Right lobe of liver (tissue), 6 donors: ENCODE measurements around the gene OR10V1. TPM values are rescaled to one million over a fixed set of nuclear protein-coding genes. Genes with fewer than 3 reads are reported as not detected.
"Not testable (repeated sequence)": the region's sequence is repeated elsewhere in the genome, so short reads cannot be mapped to it uniquely, and the experiment has no call there.

Experiments
- ATAC-seq, 4 donors: fragments of 200-7000 bp; cut with Tn5 transposase; one replicate each; pipeline ENCODE4 v1.9.1; 2020; ENCODE audit warnings: mild to moderate bottlenecking in 4 of 4, moderate library complexity in 4 of 4
- DNase-seq, 3 donors: peaks; one replicate each; pipeline ENCODE4 v3.0.0-alpha.2; 2020
- H3K27ac ChIP-seq, 3 donors: fragments of 200-600 bp; one replicate each; pipeline ENCODE4 v1.8.0; 2022
- H3K27me3 ChIP-seq, 2 donors: fragments of 200-600 bp; one replicate each; pipeline ENCODE4 v1.8.0; 2022
- H3K36me3 ChIP-seq, 4 donors: fragments of 200-600 bp; sonication (generic) in 1 of 4; one replicate each; pipeline versions ENCODE4 v1.5.1 to v1.8.0; 2017 to 2022; ENCODE audit warnings: control low read depth in 1 of 4
- H3K4me1 ChIP-seq, 4 donors: fragments of 200-600 bp; sonication (generic) in 1 of 4; one replicate each; pipeline versions ENCODE4 v1.5.1 to v1.8.0; 2017 to 2022; ENCODE audit warnings: control low read depth in 1 of 4
- H3K4me3 ChIP-seq, 3 donors: fragments of 200-600 bp; one replicate each; pipeline ENCODE4 v1.8.0; 2022
- H3K9me3 ChIP-seq, 4 donors: fragments of 200-600 bp; sonication (generic) in 1 of 4; one replicate each; pipeline versions ENCODE4 v1.5.1 to v1.8.0; 2017 to 2022; ENCODE audit warnings: control low read depth in 1 of 4
- CTCF ChIP-seq, 4 donors: fragments of 200-600 bp in 3 of 4; fragments of 450-650 bp in 1 of 4; IDR thresholded peaks; one replicate each; pipeline versions ENCODE4 v1.5.1 to v1.8.0; 2016 to 2022; ENCODE audit warnings: antibody characterized with exemption in 4 of 4, mild to moderate bottlenecking in 2 of 4
- POLR2A ChIP-seq: fragments of 450-650 bp; IDR thresholded peaks from one replicate; pipeline ENCODE4 v1.6.1; 2017; ENCODE audit warnings: antibody characterized with exemption, mild to moderate bottlenecking
- WGBS: methylation state at CpG from one replicate; pipeline ENCODE4 v1.1.6; 2018; ENCODE audit warnings: low coverage, low lambda C conversion rate; ENCODE audit not compliant: insufficient coverage; ENCODE audit errors: missing lambda C conversion rate; 5-methylcytosine and 5-hydroxymethylcytosine counted together
- intact Hi-C, 2 donors: fragments of 100-400 bp; cut with DNase I; formaldehyde crosslinking; loops; one replicate each; pipeline versions ENCODE4 v1.11.2 to v1.14.1; 2022
- total RNA-seq, 6 experiments: library from RNA; depleted of rRNA in 2 of 6; stranded (reverse); fragments of >200 nt in 2 of 6; fragmentation: NEBNext Ultra II Directional in 3 of 6; extraction: Animal tissue kit (Norgen Biotek cat#: 25700) in 3 of 6; gene quantifications; one replicate each; pipeline versions ENCODE4 v1.1.0 to v1.2.4, GENCODE V29; 2016 to 2023
- donor health status: DM: no; HTN: yes; CAD: no.
- donor health status: DM: no; HTN: no; CAD: no.
- donor health status: DM: no; HTN: no; CAD: no.
- donor health status: DM: no; HTN: yes; CAD: no.
- donor health status: DM: no; HTN: yes; CAD: no.

OR10V1 gene
- total RNA-seq, 6 experiments from 2014 or later = not detected

- no peaks in the 10 kb centered on the region for H3K36me3 ChIP-seq
- 48% methylated on average over 3 of the region's 3 CpGs for WGBS
- ATAC-seq = no peak
- no peaks in the 10 kb centered on the region for H3K9me3 ChIP-seq
- no peaks in the 10 kb centered on the region for H3K27me3 ChIP-seq
- no peak overlapping the region for H3K4me3 ChIP-seq
- H3K27ac ChIP-seq = no peak overlapping the region
- intact Hi-C loops = no loop called here
- no peak for DNase-seq
- no peaks in the 10 kb centered on the region for H3K4me1 ChIP-seq
- TF ChIP-seq POLR2A = no peak
- no peak for TF ChIP-seq CTCF (IDR thresholded peaks at IDR 0.05)
Observed at GRCh38 chr11:59710136-59710847, 3.4 kb downstream of the OR10V1 start.

GRCh38 chr11:59708537-59708936 is 5.1 kb downstream of the OR10V1 start:
- 33% methylated on average over 1 of the region's 1 CpG for WGBS
- no peaks in the 10 kb centered on the region for H3K27me3 ChIP-seq
- H3K36me3 ChIP-seq = no peaks in the 10 kb centered on the region
- intact Hi-C loops = no loop called here
- no peak for TF ChIP-seq CTCF (IDR thresholded peaks at IDR 0.05)
- TF ChIP-seq POLR2A = no peak
- H3K27ac ChIP-seq = no peak overlapping the region
- H3K4me1 ChIP-seq = no peaks in the 10 kb centered on the region
- ATAC-seq (no peak), DNase-seq (no peak)
- H3K9me3 ChIP-seq = no peaks in the 10 kb centered on the region
- no peak overlapping the region for H3K4me3 ChIP-seq

DNA sequence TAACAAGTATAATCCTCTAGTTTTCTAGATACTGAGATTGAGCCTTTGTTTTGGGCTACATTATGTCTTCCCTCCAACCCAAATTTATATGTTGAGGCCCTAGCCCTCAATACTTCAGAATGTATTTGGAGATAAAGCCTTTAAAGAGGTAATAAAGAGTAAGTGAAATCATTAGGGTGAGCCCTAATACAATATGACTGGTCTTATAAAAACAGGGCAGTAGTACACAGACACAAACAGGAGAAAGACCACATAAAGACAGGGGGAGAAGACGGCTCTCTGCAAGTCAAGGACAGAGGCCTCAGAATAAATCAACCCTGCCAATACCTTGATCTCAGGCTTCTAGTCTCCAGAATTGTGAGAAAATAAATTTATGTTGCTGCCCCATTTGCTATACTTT is 6.3 kb downstream of the OR10V1 start:
- ATAC-seq = no peak
- no peak overlapping the region for H3K4me3 ChIP-seq
- no peak overlapping the region for H3K27ac ChIP-seq
- no peaks in the 10 kb centered on the region for H3K4me1 ChIP-seq
- H3K27me3 ChIP-seq = no peaks in the 10 kb centered on the region
- intact Hi-C loops = no loop called here
- H3K9me3 ChIP-seq = no peaks in the 10 kb centered on the region
- no peak for TF ChIP-seq POLR2A
- no peak for DNase-seq
- 36% methylated on average over 1 of the region's 1 CpG for WGBS
- no peaks in the 10 kb centered on the region for H3K36me3 ChIP-seq

DNA sequence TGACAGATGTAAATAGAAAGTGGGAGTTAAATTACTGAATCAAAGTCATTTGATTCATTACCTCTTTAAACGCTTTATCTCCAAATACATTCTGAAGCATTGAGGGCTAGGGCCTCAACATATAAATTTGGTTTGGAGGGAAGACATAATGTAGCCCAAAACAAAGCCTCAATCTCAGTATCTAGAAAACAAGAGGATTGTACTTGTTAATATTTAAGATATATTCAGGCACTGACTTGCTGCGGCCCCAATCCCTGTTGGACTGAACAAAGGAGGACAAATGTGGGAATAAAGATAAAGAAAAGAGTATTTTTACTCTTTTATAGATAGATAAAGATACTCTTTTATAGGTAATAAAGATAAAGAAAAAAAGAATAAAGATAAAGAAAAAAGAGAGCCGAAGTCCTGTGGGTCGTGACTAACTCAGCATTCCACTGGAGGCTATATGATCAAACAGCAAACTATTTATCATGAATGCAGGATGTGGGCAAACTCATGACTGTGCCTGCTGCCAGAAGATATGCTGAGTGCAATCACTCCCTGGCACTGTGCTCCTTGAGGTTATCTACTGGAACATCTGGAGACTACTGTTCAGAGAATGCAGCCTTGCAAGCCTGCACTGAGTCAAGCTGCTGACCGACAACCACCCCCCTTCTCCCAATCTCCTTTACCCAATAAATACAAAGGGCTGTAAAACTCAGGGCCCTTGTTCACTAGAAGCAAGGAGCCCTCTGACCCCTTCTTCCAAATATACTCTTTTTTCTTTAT is 6.9 kb downstream of the OR10V1 start:
- Histone ChIP-seq H3K36me3 (no peaks in the 10 kb centered on the region), H3K27me3 (no peaks in the 10 kb centered on the region), H3K27ac (no peak overlapping the region), H3K4me3 (no peak overlapping the region), H3K4me1 (no peaks in the 10 kb centered on the region), H3K9me3 (no peaks in the 10 kb centered on the region)
- no peak for TF ChIP-seq CTCF (IDR thresholded peaks at IDR 0.05)
- no peak for TF ChIP-seq POLR2A
- DNase-seq (no peak), ATAC-seq (no peak)
- WGBS = 77% methylated on average over 5 of the region's 5 CpGs
- intact Hi-C loops = no loop called here

DNA sequence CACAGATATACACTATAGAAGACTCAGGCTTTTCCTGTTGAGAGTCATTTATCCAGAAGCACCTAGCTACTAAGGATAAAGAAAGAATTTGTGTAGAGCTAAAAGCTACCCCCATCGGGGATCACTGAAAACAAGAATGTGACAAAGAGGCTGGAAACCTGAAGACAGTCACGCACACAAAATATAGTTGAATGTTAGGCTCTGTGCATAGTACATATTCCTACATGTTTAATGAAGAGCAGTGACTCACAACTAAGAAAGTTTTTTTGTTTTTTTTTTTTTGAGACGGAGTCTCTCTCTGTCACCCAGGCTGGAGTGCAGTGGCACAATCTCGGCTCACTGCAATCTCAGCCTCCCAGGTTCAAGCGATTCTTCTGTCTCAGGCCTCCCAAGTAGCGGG is 8.4 kb downstream of the OR10V1 start:
- Histone ChIP-seq H3K27ac (no peak overlapping the region), H3K27me3 (no peaks in the 10 kb centered on the region), H3K4me1 (no peaks in the 10 kb centered on the region), H3K9me3 (no peaks in the 10 kb centered on the region), H3K4me3 (no peak overlapping the region), H3K36me3 (no peaks in the 10 kb centered on the region)
- DNase-seq (no peak), ATAC-seq (no peak)
- TF ChIP-seq POLR2A = no peak
- no peak for TF ChIP-seq CTCF (IDR thresholded peaks at IDR 0.05)
- WGBS = 79% methylated on average over 5 of the region's 6 CpGs
- intact Hi-C loops = no loop called here

DNA sequence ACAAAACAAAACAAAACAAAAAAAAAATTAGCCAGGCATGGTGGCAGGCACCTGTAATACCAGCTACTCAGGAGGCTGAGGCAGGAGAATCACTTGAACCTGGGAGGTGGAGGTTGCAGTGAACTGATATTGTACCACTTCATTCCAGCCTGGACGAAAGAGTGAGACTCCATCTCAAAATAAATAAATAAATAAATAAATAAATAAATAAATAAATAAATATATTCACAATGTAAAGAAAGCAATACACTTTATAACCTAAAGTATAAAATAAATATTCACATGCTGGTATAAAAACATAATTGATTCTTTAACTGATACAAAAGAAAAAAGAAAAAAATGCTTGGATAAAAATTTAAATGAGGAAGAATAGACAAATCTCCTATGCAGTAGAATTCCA is 10.1 kb downstream of the OR10V1 start:
- DNase-seq, H3K27me3 ChIP-seq, ATAC-seq, H3K36me3 ChIP-seq, H3K9me3 ChIP-seq, H3K4me1 ChIP-seq, H3K4me3 ChIP-seq, intact Hi-C loops, H3K27ac ChIP-seq: not testable (repeated sequence)
- 100% methylated on average over 1 of the region's 1 CpG for WGBS

DNA sequence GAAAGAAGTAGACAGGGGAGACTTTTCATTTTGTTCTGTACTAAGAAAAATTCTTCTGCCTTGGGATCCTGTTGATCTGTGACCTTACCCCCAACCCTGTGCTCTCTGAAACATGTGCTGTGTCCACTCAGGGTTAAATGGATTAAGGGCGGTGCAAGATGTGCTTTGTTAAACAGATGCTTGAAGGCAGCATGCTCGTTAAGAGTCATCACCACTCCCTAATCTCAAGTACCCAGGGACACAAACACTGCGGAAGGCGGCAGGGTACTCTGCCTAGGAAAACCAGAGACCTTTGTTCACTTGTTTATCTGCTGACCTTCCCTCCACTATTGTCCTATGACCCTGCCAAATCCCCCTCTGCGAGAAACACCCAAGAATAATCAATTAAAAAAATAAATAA is 13.5 kb downstream of the OR10V1 start:
- intact Hi-C loops, H3K4me1 ChIP-seq, H3K27me3 ChIP-seq, DNase-seq, H3K27ac ChIP-seq, ATAC-seq, H3K36me3 ChIP-seq, H3K9me3 ChIP-seq, H3K4me3 ChIP-seq: not testable (repeated sequence)
- WGBS = 52% methylated on average over 3 of the region's 5 CpGs
